ENCODE data around the gene SERPINA9.
A peak's percentile ranks its signal among the peaks of the same experiment; 100 is the strongest.
"Not testable (repeated sequence)": the region's sequence is repeated elsewhere in the genome, so short reads cannot be mapped to it uniquely, and the experiment has no call there.

SERPINA9 gene

DNA sequence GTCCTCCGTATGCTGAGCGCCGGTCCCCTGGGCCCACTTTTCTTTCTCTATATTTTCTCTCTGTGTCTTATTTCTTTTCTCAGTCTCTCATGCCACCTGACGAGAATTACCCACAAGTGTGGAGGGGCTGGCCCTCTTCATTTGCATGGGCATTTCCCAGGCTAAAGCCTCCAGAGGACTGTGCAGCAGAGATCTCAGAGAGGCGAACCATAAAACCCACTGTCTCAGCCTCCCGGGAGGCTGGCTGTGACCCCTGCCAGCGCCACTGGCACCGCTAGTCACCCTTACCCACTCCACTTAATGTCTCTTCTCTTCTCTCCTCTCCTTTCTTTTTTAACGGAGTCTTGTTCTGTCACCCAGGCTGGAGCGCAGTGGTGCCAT, 7.1 kb upstream of the SERPINA9 start:
- peak; percentile 63 for DNase-seq (ENCODE audit: low read depth)
- no peak for TF ChIP-seq CTCF (IDR thresholded peaks at IDR 0.05; ENCODE audit: insufficient read depth, low read depth, low read length, missing control alignments)
- H3K4me3 ChIP-seq (ENCODE audit: low read depth, low read length) = no peak overlapping the region

- H3K4me3 ChIP-seq (ENCODE audit: low read depth, low read length); DNase-seq (ENCODE audit: low read depth): not testable (repeated sequence)
Measured at GRCh38 chr14:94482132-94483070, 6.4 kb upstream of the SERPINA9 start.

DNA sequence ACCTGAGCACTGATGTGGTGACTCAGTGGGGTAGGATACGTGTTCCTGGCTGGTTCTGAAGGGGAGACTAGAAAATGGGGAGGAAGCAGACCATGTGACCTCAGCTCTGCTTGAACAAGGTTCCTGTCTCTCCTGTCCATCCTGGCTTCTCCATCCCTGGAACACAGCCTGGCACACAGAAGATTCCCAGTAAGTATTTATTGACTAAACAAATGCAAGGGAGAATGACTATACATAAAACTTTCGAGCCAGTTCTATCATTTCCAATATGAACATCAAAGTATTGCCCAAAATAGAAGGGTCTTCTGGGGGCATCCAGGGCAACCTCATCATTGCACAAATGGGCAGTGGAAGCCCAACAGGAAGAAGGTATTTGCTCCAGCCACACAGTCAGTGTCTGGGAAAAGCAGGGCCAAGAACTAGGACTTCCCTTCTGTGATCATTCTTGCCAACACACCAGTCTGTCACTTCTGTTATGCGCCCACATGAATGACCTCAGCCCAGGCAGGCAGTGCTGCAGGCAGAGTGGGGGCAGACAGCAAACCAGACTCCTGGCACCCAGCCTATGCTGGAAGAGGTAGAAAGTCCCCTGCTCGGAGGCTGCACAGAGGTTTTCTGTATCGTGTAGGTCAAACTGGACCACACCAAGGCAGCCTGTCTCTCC, 5.6 kb upstream of the SERPINA9 start:
- DNase-seq (ENCODE audit: low read depth) = peak; percentile 57
- no peak for TF ChIP-seq CTCF (IDR thresholded peaks at IDR 0.05; ENCODE audit: insufficient read depth, low read depth, low read length, missing control alignments)
- H3K4me3 ChIP-seq (ENCODE audit: low read depth, low read length) = no peak overlapping the region

DNA sequence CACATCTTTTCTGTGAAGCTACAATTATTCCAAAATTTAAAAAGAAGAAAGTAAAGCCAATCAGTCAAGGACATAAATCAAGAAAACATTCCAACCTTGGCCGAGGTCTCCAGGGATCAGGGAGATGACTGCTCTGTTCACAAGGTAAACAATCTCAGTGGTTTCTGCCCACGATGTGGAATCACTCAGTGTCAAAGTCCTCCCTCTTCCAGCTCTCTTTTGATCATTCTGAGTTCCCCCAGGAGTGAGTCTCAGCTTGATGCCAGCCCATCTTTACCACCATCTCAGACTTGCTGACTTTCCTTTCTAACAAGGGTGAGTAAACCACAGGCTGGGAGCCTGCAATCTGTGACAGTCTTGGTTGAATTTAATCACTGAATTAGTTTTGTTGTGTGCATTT, 4.8 kb upstream of the SERPINA9 start:
- no peak overlapping the region for H3K4me3 ChIP-seq (ENCODE audit: low read depth, low read length)
- no peak for DNase-seq (ENCODE audit: low read depth)
- no peak for TF ChIP-seq CTCF (IDR thresholded peaks at IDR 0.05; ENCODE audit: insufficient read depth, low read depth, low read length, missing control alignments)

GRCh38 chr14:94478420-94478819, 2.4 kb upstream of the SERPINA9 start:
- no peak for DNase-seq (ENCODE audit: low read depth)
- no peak for TF ChIP-seq CTCF (IDR thresholded peaks at IDR 0.05; ENCODE audit: insufficient read depth, low read depth, low read length, missing control alignments)
- no peak overlapping the region for H3K4me3 ChIP-seq (ENCODE audit: low read depth, low read length)

GRCh38 chr14:94474581-94475031, 1.4 kb downstream of the SERPINA9 start:
- DNase-seq (ENCODE audit: low read depth) = no peak
- no peak overlapping the region for H3K4me3 ChIP-seq (ENCODE audit: low read depth, low read length)
- TF ChIP-seq CTCF (IDR thresholded peaks at IDR 0.05; ENCODE audit: insufficient read depth, low read depth, low read length, missing control alignments) = no peak

- H3K4me3 ChIP-seq (ENCODE audit: low read depth, low read length) = no peak overlapping the region
- TF ChIP-seq CTCF (IDR thresholded peaks at IDR 0.05; ENCODE audit: insufficient read depth, low read depth, low read length, missing control alignments) = no peak
- no peak for DNase-seq (ENCODE audit: low read depth)
Measured at GRCh38 chr14:94473666-94474410, 2.2 kb downstream of the SERPINA9 start.

Data from GM12865 (cell line).